ACHN (cell line): ENCODE measurements around the gene IMPDH1.

ENCODE experiments used
- DNase-seq: peaks from one replicate; pipeline ENCODE4 v3.0.0-alpha.2; 2015
- in situ Hi-C: cut with HindIII; loops from 2 replicates; pipeline ENCODE4 v1.10.0; 2017; ENCODE audit warnings: low sequenced_read_pairs, low pct_ligation_motif_present, low pct_unique_long_range_greater_than_20kb

IMPDH1 gene

DNA sequence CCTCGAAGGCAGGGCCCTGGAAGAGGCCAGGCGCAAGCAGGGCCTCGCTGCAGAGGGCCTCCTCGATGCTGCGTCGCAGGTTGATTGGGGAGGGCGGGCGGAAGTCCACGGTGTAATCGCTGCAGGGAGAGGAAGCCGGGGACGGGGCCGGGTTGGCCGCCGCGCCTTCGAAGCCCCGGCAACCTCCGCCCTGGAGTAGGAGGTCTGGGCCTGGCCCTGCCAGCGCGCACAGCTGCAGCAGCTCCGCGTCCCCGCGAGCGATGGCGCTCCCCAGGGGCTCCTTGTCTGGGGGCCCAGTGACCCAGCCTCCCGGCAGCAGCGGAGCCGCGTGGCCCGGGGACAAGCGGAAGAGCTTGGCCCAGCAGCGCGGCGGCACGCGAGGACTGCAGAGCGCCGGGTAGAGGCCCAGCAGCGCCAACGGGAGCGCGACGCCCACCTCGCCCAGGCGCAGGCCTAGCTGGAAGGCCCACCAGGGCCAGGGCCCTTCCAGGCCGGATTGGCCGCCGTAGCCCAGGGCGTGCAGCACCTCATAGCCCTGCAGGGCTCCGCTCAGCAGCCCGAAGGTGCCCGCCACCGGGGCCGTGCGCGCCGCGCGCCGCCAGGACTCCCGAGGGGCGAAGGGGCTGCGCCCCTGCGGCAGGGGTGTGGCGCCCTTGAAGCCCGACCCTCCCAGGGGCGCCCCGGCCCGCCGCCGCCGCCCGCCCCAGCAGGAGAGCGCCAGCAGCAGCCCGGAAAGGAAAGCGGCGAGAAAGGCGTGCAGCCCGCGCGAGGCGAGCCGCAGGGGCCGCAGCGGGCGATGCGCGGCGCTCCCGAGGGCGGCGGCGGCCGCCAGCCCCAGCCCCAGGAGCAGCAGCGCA lies 58.3 kb downstream of the IMPDH1 start:
- no peak for DNase-seq
- in situ Hi-C loops, result no loop called here

DNA sequence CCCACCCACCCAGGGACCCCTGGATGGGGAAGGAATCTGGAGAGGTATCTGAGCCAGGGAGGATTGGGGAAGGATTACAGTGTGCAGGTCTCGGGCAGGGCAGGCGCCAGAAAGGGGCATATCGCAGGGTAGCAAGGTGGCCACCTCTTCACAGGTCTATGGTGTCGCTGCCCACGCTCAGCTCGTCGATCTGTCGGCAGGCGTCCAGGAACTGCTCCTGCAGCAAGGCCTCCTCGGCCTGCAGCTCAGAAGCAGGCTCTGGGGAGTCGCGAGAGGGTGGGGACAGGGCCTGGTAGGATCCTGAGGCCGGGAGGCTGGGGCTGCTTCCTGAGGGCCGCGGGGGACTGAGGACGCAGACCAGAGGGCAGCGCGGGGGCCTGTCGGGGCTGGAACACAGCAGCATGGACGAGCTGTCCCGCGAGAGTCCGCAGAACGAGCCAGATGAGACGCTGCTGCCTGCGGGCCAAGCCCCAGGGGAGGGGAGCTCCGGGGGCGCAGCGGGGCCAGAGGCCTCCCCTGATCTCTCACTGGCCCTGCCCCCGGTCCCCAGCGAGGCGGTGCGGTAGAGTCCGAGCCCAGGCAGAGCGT lies 59.0 kb downstream of the IMPDH1 start:
- DNase-seq, result no peak
- in situ Hi-C loops, result no loop called here

DNA sequence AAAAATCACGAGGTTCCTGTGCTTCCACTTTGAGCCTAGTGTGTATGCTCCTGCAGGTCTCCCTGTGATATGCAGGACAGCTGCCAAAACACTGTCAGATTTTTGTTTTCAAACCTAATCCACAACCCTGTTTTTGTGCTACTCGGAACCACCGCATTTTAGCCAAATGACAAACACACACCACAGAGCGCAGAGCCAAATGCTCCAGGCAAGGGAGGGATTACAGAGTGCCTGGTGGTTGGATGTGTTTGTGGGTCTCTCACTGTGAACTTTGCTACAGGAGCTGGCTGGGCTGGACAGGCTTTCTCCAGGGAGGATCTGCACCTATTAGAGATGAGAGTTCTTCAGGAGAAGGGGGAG lies 60.3 kb downstream of the IMPDH1 start:
- no peak for DNase-seq
- in situ Hi-C loops, result no loop called here

- in situ Hi-C loops, result no loop called here
- DNase-seq, result peak; percentile 69
Observed at GRCh38 chr7:128347647-128348097, 62.1 kb downstream of the IMPDH1 start.

DNA sequence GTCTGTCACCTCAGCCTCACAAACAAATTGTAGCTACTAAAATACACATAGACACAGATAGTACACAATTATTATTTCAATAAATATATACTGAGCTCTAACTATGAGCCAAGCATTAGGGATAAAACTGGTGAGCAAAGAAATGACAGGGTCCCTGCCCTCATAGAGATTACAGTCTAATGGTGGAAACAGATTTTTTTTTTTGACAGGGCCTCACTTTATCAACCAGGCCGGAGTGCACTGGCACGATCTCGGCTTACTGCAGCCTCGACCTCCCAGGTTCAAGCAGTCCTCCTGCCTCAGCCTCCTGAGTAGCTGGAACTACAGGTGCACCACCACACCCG lies 65.4 kb downstream of the IMPDH1 start:
- in situ Hi-C loops, result no loop called here
- DNase-seq, result no peak

GRCh38 chr7:128343554-128344430 lies 66.0 kb downstream of the IMPDH1 start, which contains the start of gene RBM28:
Gene RBM28, minus strand, starts transcription at chr7:128343908. Its CDS starts 115 bp downstream, at chr7:128343793.
- in situ Hi-C loops, result no loop called here
- peak; percentile 99 for DNase-seq
